HG03066 (cell line): ENCODE data around the gene SLC38A9.
"Not testable (repeated sequence)": the region's sequence is repeated elsewhere in the genome, so short reads cannot be mapped to it uniquely, and the experiment has no call there.

ENCODE experiments used
- ATAC-seq: cut with Tn5 transposase; IDR thresholded peaks from one replicate; pipeline ENCODE4 v1.9.1; 2021; ENCODE audit warnings: low read depth; ENCODE audit not compliant: unreplicated experiment

The SLC38A9 gene

GRCh38 chr5:55711507-55712022 is 559 bp downstream of the SLC38A9 start:
- ATAC-seq = no peak

GRCh38 chr5:55708732-55709131 is 3.4 kb downstream of the SLC38A9 start:
- no peak for ATAC-seq

GRCh38 chr5:55706230-55706629 is 5.9 kb downstream of the SLC38A9 start:
- ATAC-seq = no peak

- no peak for ATAC-seq
Measured at GRCh38 chr5:55702598-55703345, 9.4 kb downstream of the SLC38A9 start.

- ATAC-seq = no peak
Measured at GRCh38 chr5:55701462-55702103, 10.5 kb downstream of the SLC38A9 start.

- ATAC-seq = no peak
Measured at GRCh38 chr5:55700745-55701144, 11.4 kb downstream of the SLC38A9 start.

GRCh38 chr5:55699041-55699688 is 13.0 kb downstream of the SLC38A9 start:
- ATAC-seq = no peak

- not testable (repeated sequence) for ATAC-seq
Measured at GRCh38 chr5:55696704-55697103, 15.4 kb downstream of the SLC38A9 start.

GRCh38 chr5:55694152-55694830 is 17.8 kb downstream of the SLC38A9 start:
- ATAC-seq = no peak

GRCh38 chr5:55692509-55692908 is 19.6 kb downstream of the SLC38A9 start:
- ATAC-seq = no peak

- no peak for ATAC-seq
Measured at GRCh38 chr5:55692106-55692417, 20.1 kb downstream of the SLC38A9 start.

- no peak for ATAC-seq
Measured at GRCh38 chr5:55691265-55692105, 20.6 kb downstream of the SLC38A9 start.

- ATAC-seq = no peak
Measured at GRCh38 chr5:55682071-55682470, 30.1 kb downstream of the SLC38A9 start.

- no peak for ATAC-seq
Measured at GRCh38 chr5:55681301-55681700, 30.8 kb downstream of the SLC38A9 start.

- no peak for ATAC-seq
Measured at GRCh38 chr5:55680353-55680752, 31.8 kb downstream of the SLC38A9 start.

- no peak for ATAC-seq
Measured at GRCh38 chr5:55679556-55679955, 32.6 kb downstream of the SLC38A9 start.

GRCh38 chr5:55675119-55675518 is 37.0 kb downstream of the SLC38A9 start:
- no peak for ATAC-seq

- no peak for ATAC-seq
Measured at GRCh38 chr5:55674340-55674739, 37.8 kb downstream of the SLC38A9 start.

- ATAC-seq = no peak
Measured at GRCh38 chr5:55672477-55672911, 39.6 kb downstream of the SLC38A9 start.

- ATAC-seq = no peak
Measured at GRCh38 chr5:55671975-55672374, 40.1 kb downstream of the SLC38A9 start.
